SK-N-MC (cell line): ENCODE measurements around the gene PPM1K.

Experiments
- DNase-seq: peaks from one replicate; pipeline ENCODE4 v3.0.0-alpha.2; 2011; ENCODE audit warnings: low read depth, low spot score
- H3K27ac ChIP-seq: fragments of 200-600 bp; sonication (generic); 2 replicates; pipeline ENCODE4 v1.5.1; 2016; ENCODE audit warnings: mixed run types
- H3K36me3 ChIP-seq: fragments of 200-600 bp; sonication (generic); 2 replicates; pipeline ENCODE4 v1.6.1; 2017; ENCODE audit warnings: antibody characterized with exemption, low read length, mixed read lengths; ENCODE audit not compliant: insufficient read depth
- H3K4me3 ChIP-seq: fragments of 200-600 bp; sonication (generic); 2 replicates; pipeline ENCODE4 v1.5.1; 2016
- H3K9ac ChIP-seq: fragments of 200-600 bp; sonication (generic); 2 replicates; pipeline ENCODE4 v1.8.0; 2017; ENCODE audit warnings: mixed run types, mixed read lengths; ENCODE audit not compliant: insufficient read length
- H3K9me3 ChIP-seq: fragments of 200-600 bp; sonication (generic); 2 replicates; pipeline ENCODE4 v1.6.1; 2017; ENCODE audit warnings: low read depth, mild to moderate bottlenecking, antibody characterized with exemption, low read length, moderate library complexity, mixed read lengths
- EZH2 ChIP-seq: fragments of 200-600 bp; sonication (generic); IDR thresholded peaks from one replicate; pipeline ENCODE4 v1.6.1; 2017; ENCODE audit warnings: antibody characterized with exemption
- FOXP2 ChIP-seq: optimal IDR thresholded peaks from 2 replicates; pipeline ENCODE3; 2011; ENCODE audit warnings: mild to moderate bottlenecking, moderate library complexity; ENCODE audit not compliant: insufficient read depth; ENCODE audit errors: extremely low read length, control extremely low read depth
- POLR2AphosphoS5 ChIP-seq: IDR thresholded peaks from 2 replicates; pipeline ENCODE4 v1.6.1; 2012; ENCODE audit warnings: mild to moderate bottlenecking, low read depth, low read length, borderline replicate concordance

The PPM1K gene

DNA sequence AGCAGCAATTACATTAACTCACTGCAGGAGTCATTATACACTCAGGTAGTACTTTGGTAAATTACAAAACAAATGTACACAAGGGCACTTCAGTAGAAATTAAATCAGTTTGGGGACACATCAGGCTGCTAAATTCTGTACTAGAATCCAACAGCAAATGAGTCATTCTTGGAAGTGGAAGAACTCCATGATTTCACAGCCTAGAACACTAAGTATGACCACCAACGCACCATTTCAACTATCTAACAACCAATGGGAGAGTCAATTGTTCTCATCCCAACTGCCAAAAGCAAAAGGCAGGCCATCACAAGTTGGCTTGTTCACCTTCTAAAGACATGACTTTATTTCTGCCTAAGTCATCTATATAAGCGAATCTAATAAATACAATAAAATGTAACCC is 26.6 kb downstream of the PPM1K start:
- Histone ChIP-seq H3K27ac (no peak overlapping the region), H3K4me3 (no peak overlapping the region), H3K9me3 (no peaks in the 10 kb centered on the region), H3K36me3 (no peaks in the 10 kb centered on the region), H3K9ac (no peak overlapping the region)
- TF ChIP-seq POLR2AphosphoS5 (no peak), FOXP2 (no peak), EZH2 (no peak)
- DNase-seq, result no peak

DNA sequence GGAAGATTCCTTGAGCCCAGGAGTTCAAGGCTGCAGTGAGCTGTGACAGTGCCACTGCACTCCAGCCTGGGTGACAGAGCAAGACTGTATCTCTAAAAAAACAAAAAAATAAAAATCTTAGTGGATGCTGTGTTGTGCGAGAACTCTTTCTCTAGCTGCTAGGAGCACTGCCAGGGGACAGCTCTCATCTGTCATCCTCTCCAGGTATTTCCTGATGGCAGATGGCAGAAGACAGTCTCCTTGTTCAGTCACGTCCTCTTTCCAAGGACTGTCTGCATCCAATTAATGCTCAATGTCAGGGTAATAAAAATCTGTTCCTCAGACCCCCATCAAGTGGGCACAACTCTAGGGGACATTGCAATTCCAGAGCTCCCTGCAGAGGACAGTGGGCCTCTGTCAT is 29.2 kb downstream of the PPM1K start:
- no peaks in the 10 kb centered on the region for H3K9me3 ChIP-seq
- DNase-seq, result no peak
- TF ChIP-seq EZH2, result no peak
- no peak for TF ChIP-seq POLR2AphosphoS5
- TF ChIP-seq FOXP2, result no peak

DNA sequence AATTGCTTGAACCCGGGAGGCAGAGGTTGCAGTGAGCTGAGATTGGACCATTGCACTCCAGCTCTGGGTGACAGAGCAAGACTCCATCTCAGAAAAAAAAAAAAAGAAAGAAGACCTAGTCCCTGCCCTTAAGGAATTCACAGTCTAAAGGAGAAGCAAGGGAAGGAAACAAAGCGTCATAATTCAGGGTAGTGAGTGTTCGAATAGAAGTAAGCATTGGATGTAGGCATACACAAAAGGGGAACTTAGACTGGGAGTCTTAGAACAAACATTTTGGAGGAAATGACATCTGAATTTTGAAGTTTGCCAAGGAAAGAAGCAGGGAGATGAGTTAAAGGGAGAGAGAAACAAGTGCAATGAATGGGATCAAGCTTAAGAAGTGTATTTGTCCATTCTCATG is 32.4 kb downstream of the PPM1K start:
- TF ChIP-seq POLR2AphosphoS5 (no peak), EZH2 (no peak), FOXP2 (no peak)
- Histone ChIP-seq H3K27ac (no peak overlapping the region), H3K9ac (no peak overlapping the region), H3K36me3 (no peaks in the 10 kb centered on the region), H3K9me3 (no peaks in the 10 kb centered on the region), H3K4me3 (no peak overlapping the region)
- no peak for DNase-seq

More for the DNA sequence above, 29.2 kb downstream of the PPM1K start:
- H3K27ac ChIP-seq, result no peak overlapping the region
- no peaks in the 10 kb centered on the region for H3K36me3 ChIP-seq
- no peak overlapping the region for H3K9ac ChIP-seq
- H3K4me3 ChIP-seq, result no peak overlapping the region

DNA sequence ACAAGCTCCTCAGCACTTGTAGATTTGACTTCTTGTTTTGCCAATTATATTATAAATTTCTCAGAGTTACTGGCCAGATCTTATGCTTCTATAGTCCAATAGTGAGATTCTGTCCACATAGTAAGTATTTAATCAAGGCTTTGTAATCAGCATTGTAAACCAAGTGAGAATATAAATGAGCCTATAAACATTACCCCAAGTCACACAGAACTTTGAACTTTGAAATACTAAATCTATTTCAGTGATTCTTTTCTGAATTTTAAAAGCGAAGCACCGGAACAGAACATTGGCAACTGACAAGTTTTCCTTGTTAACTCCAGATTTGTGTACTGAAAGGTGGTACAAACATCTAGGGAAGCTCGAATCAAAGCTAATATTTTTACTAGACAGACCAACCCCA is 37.2 kb downstream of the PPM1K start:
- H3K9ac ChIP-seq, result no peak overlapping the region
- no peak for DNase-seq
- no peak overlapping the region for H3K27ac ChIP-seq
- no peaks in the 10 kb centered on the region for H3K36me3 ChIP-seq
- H3K9me3 ChIP-seq, result no peaks in the 10 kb centered on the region
- TF ChIP-seq POLR2AphosphoS5 (no peak), FOXP2 (no peak), EZH2 (no peak)
- no peak overlapping the region for H3K4me3 ChIP-seq

DNA sequence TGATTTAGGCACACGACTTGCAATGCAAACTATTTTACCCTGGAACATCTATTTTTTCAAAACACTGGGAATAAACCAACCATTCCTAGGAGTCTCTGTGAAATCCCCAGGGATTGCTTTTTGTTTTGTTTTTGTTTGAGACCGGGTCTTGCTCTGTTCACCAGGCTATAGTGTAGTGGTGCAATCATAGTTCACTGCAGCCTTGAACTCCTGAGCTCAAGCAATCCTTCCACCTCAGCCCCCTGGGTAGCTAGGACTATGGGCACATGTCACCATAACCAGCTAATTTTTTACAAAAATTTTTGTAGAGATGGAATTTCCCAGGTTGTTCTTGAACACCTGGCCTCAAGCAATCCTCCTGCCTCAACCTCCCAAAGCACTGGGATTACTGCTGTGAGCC is 37.8 kb downstream of the PPM1K start:
- no peak for DNase-seq
- H3K9ac ChIP-seq, result no peak overlapping the region
- no peaks in the 10 kb centered on the region for H3K36me3 ChIP-seq
- H3K4me3 ChIP-seq, result no peak overlapping the region
- H3K9me3 ChIP-seq, result no peaks in the 10 kb centered on the region
- TF ChIP-seq FOXP2 (no peak), POLR2AphosphoS5 (no peak), EZH2 (no peak)
- no peak overlapping the region for H3K27ac ChIP-seq

- H3K4me3 ChIP-seq, result no peak overlapping the region
- no peaks in the 10 kb centered on the region for H3K9me3 ChIP-seq
- H3K9ac ChIP-seq, result no peak overlapping the region
- TF ChIP-seq POLR2AphosphoS5, result no peak
- no peak for TF ChIP-seq EZH2
- no peak for TF ChIP-seq FOXP2
- H3K27ac ChIP-seq, result no peak overlapping the region
- no peaks in the 10 kb centered on the region for H3K36me3 ChIP-seq
- no peak for DNase-seq
Observed at GRCh38 chr4:88244816-88245579, 39.4 kb downstream of the PPM1K start.

GRCh38 chr4:88244056-88244455 is 40.3 kb downstream of the PPM1K start:
- TF ChIP-seq FOXP2 (no peak), EZH2 (no peak), POLR2AphosphoS5 (no peak)
- Histone ChIP-seq H3K27ac (no peak overlapping the region), H3K9ac (no peak overlapping the region), H3K9me3 (no peaks in the 10 kb centered on the region), H3K4me3 (no peak overlapping the region), H3K36me3 (no peaks in the 10 kb centered on the region)
- no peak for DNase-seq

DNA sequence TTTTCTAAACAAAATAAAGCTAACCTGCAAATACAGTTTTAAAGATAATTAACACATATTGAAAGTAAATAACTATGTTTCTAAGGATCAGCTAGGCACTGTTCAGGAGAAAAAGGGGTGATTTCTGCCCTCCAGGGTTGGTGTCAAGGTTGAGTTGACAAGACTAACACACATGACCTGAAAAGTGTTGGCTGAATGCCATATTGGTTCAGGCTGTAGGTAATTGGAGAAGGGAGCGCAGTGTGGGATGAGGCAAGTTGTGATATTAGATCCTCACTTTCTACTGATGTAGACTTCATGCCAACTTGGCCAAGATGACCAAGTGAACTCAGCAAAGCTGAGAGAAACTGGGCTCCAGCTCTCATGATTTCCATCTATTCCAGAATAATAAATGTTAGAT is 42.2 kb downstream of the PPM1K start:
- Histone ChIP-seq H3K9ac (no peak overlapping the region), H3K9me3 (no peaks in the 10 kb centered on the region), H3K27ac (no peak overlapping the region), H3K4me3 (no peak overlapping the region), H3K36me3 (no peaks in the 10 kb centered on the region)
- no peak for DNase-seq
- TF ChIP-seq EZH2, result no peak
- TF ChIP-seq FOXP2, result no peak
- no peak for TF ChIP-seq POLR2AphosphoS5

DNA sequence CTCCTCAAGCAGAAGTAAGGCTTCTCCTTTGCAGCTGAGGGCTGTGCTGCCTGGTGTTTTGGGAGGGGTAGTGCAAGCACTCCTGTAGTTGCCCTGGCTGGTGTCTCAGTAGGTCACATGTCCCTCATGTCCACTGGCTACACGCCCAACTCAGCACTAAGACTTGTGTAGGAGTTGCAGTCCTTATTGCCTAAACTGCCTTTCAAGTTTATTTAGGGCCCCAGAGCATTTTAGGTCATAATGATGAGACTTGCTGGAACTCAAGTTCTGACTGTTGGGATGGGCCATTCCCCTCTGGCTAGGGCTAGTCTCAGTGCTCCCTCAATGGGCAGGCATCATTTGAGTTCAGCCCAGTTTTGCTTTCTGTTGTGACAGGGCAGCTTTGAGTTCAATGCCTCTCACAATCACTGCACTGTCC is 44.1 kb downstream of the PPM1K start:
- no peak for DNase-seq
- Histone ChIP-seq H3K9me3 (no peaks in the 10 kb centered on the region), H3K9ac (no peak overlapping the region), H3K27ac (no peak overlapping the region), H3K36me3 (no peaks in the 10 kb centered on the region), H3K4me3 (no peak overlapping the region)
- TF ChIP-seq FOXP2, result no peak
- no peak for TF ChIP-seq POLR2AphosphoS5
- no peak for TF ChIP-seq EZH2
